Measurements from ENCODE around the gene HMOX2. TPM values are rescaled to one million over a fixed set of nuclear protein-coding genes. Genes with fewer than 3 reads are reported as not detected.

HMOX2 gene
- 39.6 and 52.2 TPM in 2 replicates for total RNA-seq

DNA sequence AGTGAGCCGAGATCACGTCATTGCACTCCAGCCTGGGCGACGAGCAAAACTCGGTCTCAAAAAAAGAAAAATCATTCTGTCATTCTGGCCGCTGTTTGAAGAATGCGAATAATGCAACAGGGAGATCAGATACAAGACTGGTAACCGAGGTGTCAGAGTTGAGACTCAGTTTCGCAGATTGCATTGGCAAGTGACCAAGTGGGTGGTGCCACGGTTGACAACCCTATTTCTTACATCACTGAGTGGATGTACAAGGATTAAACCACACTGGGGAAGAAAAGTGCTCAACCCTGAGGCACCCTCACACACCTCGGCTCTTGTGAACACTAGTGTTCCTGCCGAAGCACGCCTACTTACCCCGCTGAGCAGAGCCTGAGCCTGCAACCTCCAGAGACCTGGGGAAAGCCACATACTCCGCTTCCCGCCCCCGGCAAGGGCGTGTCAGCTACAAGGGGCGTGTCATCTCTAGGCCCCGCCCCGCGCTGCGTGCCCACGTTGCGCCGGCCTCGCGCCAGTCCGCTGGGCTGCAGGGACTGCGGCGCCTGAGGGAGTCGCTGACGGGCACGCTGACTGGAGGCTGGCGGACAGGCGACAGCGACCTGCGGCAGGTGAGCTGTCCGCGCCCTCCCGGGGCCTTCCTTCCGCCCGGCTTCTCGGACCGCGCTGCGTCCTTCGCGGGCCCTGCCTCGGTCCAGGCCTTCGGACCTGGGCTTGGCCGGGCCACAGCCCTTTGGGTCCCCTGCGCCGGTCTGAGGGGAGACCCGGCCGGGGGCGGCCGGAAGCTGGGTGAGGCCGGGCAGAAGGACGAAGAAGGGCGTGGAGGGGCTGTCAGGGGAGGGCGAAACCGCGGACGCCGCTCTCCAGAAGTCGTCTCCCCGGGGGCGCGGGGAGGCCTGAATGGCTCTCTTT is at the start of gene HMOX2:
HMOX2 (plus strand) TSS at position 519 of the 909 bp plus-strand sequence. CDS start 29,127 bp downstream, outside the sequence.

GRCh38 chr16:4474192-4474961 is 1.8 kb upstream of the HMOX2 start, which contains the start of gene NMRAL1:
Gene NMRAL1 (minus strand): TSS chr16:4474625. CDS start chr16:4474132, 493 bp downstream.

DNA sequence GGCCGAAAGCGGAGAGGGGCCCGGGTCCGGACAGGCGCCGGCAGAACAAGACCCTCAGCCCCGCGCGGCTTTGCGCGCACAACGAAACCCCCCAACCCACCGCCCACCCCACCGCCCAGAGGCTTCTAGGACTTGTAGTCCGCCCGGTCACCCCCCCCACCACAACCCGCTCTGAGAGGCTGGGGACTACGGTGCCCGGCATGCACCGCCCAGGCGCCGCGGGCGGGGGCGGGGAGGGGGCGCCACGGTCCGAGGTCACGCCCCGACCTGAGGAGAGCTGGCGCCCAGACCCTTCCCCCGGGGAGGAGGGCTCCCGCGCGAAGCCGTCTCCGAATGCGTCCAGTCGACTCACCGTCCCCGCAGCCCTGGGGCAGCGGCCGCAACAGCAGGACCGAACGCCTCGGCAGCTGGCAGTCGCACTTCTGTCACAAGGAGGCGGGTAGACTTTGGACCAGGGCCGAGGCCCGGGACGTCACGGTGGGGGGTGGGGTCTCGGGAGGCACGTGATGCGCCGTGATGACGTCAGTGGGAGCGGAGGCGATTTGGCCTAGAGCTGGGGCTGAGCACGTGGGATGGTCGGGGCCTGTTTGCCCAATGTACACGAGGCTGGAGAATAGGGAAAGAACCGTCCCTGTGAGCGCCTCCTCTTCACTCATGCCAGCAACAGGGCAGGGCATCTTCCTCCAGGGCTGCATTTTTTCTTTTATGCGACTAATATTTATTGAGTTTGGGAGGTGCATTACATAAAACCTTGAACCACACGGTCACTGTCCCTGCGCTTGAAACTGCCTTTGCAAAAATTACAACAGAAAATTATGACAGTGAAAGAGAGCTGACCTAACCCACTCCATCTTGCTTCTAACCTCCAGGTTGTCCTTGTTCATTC is 62.4 kb downstream of the HMOX2 start, which contains the start of gene CDIP1:
CDIP1 (minus strand) TSS at position 424 of the 886 bp plus-strand sequence. CDS start 24,643 bp downstream, outside the sequence.

GRCh38 chr16:4556112-4556511 is 79.9 kb downstream of the HMOX2 start, which contains the start of gene C16orf96:
Gene C16orf96 (plus strand): TSS chr16:4556340. CDS start chr16:4556490, 150 bp downstream.

Other genes starting within 250 kb of the HMOX2 start
- 0.68 TPM in 1 of 2 replicates, not detected in the other for gene SRL, start 234.3 kb upstream of the HMOX2 start, total RNA-seq
- gene TFAP4, start 203.4 kb upstream of the HMOX2 start, total RNA-seq: 5.7 and 10.0 TPM in 2 replicates
- gene GLIS2, start 160.3 kb upstream of the HMOX2 start, total RNA-seq: 14.1 and 21.4 TPM in 2 replicates
- gene PAM16, start 125.1 kb upstream of the HMOX2 start, total RNA-seq: 31.7 and 44.6 TPM in 2 replicates
- gene VASN, start 104.5 kb upstream of the HMOX2 start, total RNA-seq: 214 and 253 TPM in 2 replicates
- 8.2 and 18.6 TPM in 2 replicates for gene CORO7, start 59.8 kb upstream of the HMOX2 start, total RNA-seq
- gene DNAJA3, start 50.5 kb upstream of the HMOX2 start, total RNA-seq: 26.0 and 32.7 TPM in 2 replicates
- gene NMRAL1, start 1.8 kb upstream of the HMOX2 start, total RNA-seq: 54.6 and 55.6 TPM in 2 replicates
- 16.5 and 18.2 TPM in 2 replicates for gene CDIP1, start 62.4 kb downstream of the HMOX2 start, total RNA-seq
- 0.09 TPM in 1 of 2 replicates, not detected in the other for gene C16orf96, start 79.9 kb downstream of the HMOX2 start, total RNA-seq
- gene UBALD1, start 138.5 kb downstream of the HMOX2 start, total RNA-seq: 14.2 and 15.4 TPM in 2 replicates
- gene MGRN1, start 148.4 kb downstream of the HMOX2 start, total RNA-seq: 23.9 and 31.6 TPM in 2 replicates
- gene NUDT16L1, start 217.2 kb downstream of the HMOX2 start, total RNA-seq: 22.4 and 24.9 TPM in 2 replicates

Data from pericardium fibroblast (primary cell).